BLaER1 treated with 17β-estradiol and CSF1 and Interleukin-3, amounts not matched to agents 10 nM and 100 nM (cell line): ENCODE results near the gene PATZ1.

Experiments
- H3K27ac ChIP-seq, 11 experiments: shearing (Covaris generic); formaldehyde crosslinking; 2 replicates each; pipeline ENCODE4 v1.8.1; 2022
- H3K27me3 ChIP-seq, 11 experiments: shearing (Covaris generic); formaldehyde crosslinking; 2 replicates each; pipeline ENCODE4 v1.8.1; 2022
- H3K36me3 ChIP-seq, 11 experiments: shearing (Covaris generic); formaldehyde crosslinking; 2 replicates each; pipeline ENCODE4 v1.8.1; 2022
- H3K4me1 ChIP-seq, 10 experiments: shearing (Covaris generic); formaldehyde crosslinking; 2 replicates each; pipeline ENCODE4 v1.8.1; 2022
- H3K4me2 ChIP-seq, 11 experiments: shearing (Covaris generic); formaldehyde crosslinking; 2 replicates each; pipeline ENCODE4 v1.8.1; 2022
- H3K4me3 ChIP-seq, 10 experiments: shearing (Covaris generic); formaldehyde crosslinking; 2 replicates each; pipeline ENCODE4 v1.8.1; 2022
- H3K9ac ChIP-seq, 11 experiments: shearing (Covaris generic); formaldehyde crosslinking; 2 replicates each; pipeline ENCODE4 v1.8.1; 2022
- H3K9me3 ChIP-seq, 11 experiments: shearing (Covaris generic); formaldehyde crosslinking; replicated peaks in 1 of 11; 2 replicates each; pipeline ENCODE4 v1.8.1; 2022
- H4K20me1 ChIP-seq, 11 experiments: shearing (Covaris generic); formaldehyde crosslinking; 2 replicates each; pipeline ENCODE4 v1.8.1; 2022
- Cebpa-rat ChIP-seq, 11 experiments: shearing (Covaris generic); IDR thresholded peaks; 2 replicates each; pipeline ENCODE4 v1.8.1; 2022

Gene PATZ1

DNA sequence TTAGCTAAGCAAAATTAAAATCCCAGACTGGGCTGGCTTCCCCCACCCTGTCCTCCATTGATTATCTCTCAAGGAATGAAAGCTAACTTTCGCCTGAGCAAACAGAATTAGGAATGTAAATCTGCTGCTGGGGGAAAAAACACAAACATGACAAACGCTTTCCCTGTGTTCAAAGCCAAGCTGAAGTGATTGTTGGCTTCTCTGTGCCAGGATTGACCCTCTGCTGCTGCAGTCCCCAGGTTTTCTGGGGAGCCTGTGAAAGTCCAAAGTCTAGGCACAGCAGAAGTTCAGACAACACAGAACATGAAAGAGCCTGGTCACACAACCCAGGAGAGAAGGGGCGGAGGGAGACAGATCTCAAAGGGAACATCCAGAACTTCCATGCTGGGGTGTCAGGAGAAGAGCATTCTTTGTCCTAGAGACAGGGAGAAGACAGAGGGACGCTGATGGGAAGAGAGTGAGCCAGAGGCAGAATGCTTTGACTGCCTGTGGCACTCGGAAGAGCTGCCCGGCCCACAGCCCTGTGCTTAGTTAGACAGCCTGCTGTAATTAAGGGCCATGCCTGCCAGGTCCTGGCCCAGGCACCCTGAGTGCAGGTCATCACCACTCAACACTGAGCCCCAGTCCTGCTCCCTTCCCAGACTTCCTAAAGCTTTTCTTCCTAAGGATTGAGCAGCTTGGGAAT is 6.9 kb downstream of the PATZ1 start:
- H3K4me1 ChIP-seq: peaks cover 52 to 78% (median 66%) of the 10 kb centered on the region in 10 experiments
- no peak overlapping the region for H3K4me3 ChIP-seq
- H3K9ac ChIP-seq: peak overlapping the region in 4 of 11 experiments; percentile 27 to 48 (median 33); a peak in 6 of 22 replicates
- TF ChIP-seq Cebpa-rat (IDR thresholded peaks at IDR 0.05): no peak
- H3K4me2 ChIP-seq: peak overlapping the region in 8 of 11 experiments; percentile 1 to 99 (median 14); a peak in 4 of 22 replicates
- no peak overlapping the region; a peak in 1 of 22 replicates for H3K27ac ChIP-seq
- H4K20me1 ChIP-seq: peaks cover 82 to 100% (median 99%) of the 10 kb centered on the region in 11 experiments; a peak in 21 of 22 replicates
- peaks cover 80 to 100% (median 97%) of the 10 kb centered on the region in 11 experiments for H3K36me3 ChIP-seq
- no peaks in the 10 kb centered on the region for H3K9me3 ChIP-seq
- no peaks in the 10 kb centered on the region for H3K27me3 ChIP-seq

DNA sequence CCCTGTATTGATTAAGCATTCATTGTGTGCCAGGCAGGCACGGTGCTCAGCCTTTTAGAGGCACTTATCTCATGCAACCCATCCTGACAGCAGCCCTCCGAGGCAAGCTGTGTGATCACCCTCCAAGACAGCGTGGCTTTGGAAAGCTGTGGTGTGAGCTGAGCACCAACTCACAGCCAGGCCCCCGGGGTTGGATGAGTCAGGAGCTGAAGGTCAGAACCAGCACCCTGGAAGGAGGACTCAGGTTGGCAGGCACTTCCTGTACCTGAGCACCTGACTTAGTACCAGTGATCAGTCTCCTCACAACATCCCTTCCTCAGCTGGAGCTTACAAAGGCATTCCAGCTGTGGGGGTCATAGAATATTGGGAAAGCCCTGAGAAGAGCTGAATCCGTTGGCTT is 9.0 kb downstream of the PATZ1 start:
- peaks cover 97 to 100% (median 99%) of the 10 kb centered on the region in 11 experiments for H3K36me3 ChIP-seq
- no peak for TF ChIP-seq Cebpa-rat (IDR thresholded peaks at IDR 0.05)
- no peak overlapping the region for H3K9ac ChIP-seq
- H4K20me1 ChIP-seq: peaks cover 89 to 100% (median 99%) of the 10 kb centered on the region in 11 experiments; a peak in 21 of 22 replicates
- H3K27me3 ChIP-seq: no peaks in the 10 kb centered on the region
- no peak overlapping the region for H3K4me2 ChIP-seq
- H3K4me3 ChIP-seq: no peak overlapping the region
- no peaks in the 10 kb centered on the region for H3K9me3 ChIP-seq
- no peak overlapping the region for H3K27ac ChIP-seq
- peaks cover 52 to 78% (median 66%) of the 10 kb centered on the region in 10 experiments for H3K4me1 ChIP-seq

DNA sequence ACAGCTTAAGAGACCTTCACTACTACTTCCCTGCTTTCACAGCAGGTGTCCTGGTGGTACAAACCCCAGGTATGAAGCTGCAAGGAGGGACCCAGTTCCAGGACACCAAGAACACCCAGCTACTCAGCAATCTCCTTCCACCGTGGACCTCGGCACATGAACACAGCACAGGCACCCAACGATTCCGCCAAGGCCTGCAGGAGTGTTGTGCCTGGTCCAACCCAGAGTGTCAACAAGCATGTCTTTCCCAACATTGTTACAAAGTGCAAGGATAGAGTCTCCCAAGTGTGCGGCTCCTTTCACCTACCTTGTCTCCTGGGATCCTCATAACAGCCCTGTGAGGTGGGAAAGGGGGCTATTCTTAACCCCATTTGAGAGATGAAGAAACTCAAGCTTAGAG is 11.8 kb downstream of the PATZ1 start:
- Histone ChIP-seq H3K27me3 (no peaks in the 10 kb centered on the region), H3K9ac (peak overlapping the region in 1 of 11 experiments; percentile 36; a peak in 2 of 22 replicates), H3K4me2 (peak overlapping the region in 9 of 11 experiments; percentile 12 to 84 (median 68); a peak in 16 of 22 replicates), H3K4me3 (no peak overlapping the region), H3K36me3 (peaks cover 97 to 100% (median 98%) of the 10 kb centered on the region in 11 experiments), H3K4me1 (peaks cover 30 to 72% (median 54%) of the 10 kb centered on the region in 10 experiments), H3K9me3 (no peaks in the 10 kb centered on the region), H3K27ac (no peak overlapping the region), H4K20me1 (peaks cover 61 to 99% (median 90%) of the 10 kb centered on the region in 11 experiments; a peak in 21 of 22 replicates)
- no peak for TF ChIP-seq Cebpa-rat (IDR thresholded peaks at IDR 0.05)

DNA sequence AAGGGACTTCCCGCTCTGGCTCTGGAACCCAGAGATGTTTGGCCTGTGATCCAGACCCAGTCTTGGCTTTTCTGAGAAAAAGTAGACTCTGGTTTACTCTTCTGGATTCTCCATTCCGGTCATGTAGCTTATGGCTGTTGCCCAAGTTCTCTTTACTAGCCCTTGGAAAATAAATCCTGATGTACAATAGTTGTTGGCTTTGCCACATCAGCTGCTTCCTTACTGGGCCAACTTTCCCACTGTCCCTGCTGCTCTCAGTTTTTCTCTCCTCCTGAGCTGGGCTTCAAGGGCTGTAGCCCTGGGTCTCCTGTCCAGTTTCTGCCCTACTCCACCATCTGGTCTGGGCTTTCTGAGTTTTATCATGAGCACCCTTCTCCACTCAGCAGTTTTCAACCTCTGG is 12.5 kb downstream of the PATZ1 start:
- H3K4me2 ChIP-seq: peak overlapping the region; percentile 8 to 84 (median 67); a peak in 19 of 22 replicates
- H3K9ac ChIP-seq: peak overlapping the region in 1 of 11 experiments; percentile 36; a peak in 3 of 22 replicates
- H3K4me3 ChIP-seq: no peak overlapping the region
- H3K27ac ChIP-seq: no peak overlapping the region
- 0 out of 22 replicates have a peak, but pooled peaks cover 0 to 4% (median 0%) of the 10 kb centered on the region in 11 experiments for H3K9me3 ChIP-seq
- TF ChIP-seq Cebpa-rat (IDR thresholded peaks at IDR 0.05): no peak
- H3K4me1 ChIP-seq: peaks cover 29 to 73% (median 56%) of the 10 kb centered on the region in 10 experiments
- peaks cover 55 to 99% (median 90%) of the 10 kb centered on the region in 11 experiments; a peak in 21 of 22 replicates for H4K20me1 ChIP-seq
- H3K36me3 ChIP-seq: peaks cover 97 to 100% (median 98%) of the 10 kb centered on the region in 11 experiments
- H3K27me3 ChIP-seq: no peaks in the 10 kb centered on the region

DNA sequence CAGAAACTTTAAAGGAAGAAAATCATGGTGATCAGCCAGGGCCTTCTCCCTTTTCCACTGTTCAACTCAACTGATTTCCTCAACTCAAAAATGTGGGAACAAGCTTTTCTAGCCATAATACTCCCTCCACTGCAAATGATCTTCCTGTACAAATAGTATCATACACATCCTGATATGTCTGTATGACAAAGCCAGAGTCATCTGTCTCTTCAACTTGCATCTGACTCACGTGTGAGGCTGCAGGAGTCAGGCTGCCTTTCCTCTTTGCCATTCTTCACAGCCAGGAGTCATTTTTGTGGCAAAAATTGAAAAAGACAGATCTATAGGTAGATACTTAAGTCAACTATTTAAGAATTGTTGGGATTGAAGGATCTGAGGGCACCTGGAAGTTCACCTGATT is 13.3 kb downstream of the PATZ1 start:
- Histone ChIP-seq H3K4me3 (no peak overlapping the region), H3K27me3 (no peaks in the 10 kb centered on the region), H4K20me1 (peaks cover 48 to 99% (median 90%) of the 10 kb centered on the region in 11 experiments; a peak in 21 of 22 replicates), H3K27ac (peak overlapping the region in 4 of 11 experiments; percentile 12 to 55 (median 34); a peak in 4 of 22 replicates), H3K9me3 (0 out of 22 replicates have a peak, but pooled peaks cover 0 to 8% (median 0%) of the 10 kb centered on the region in 11 experiments), H3K4me1 (peaks cover 29 to 77% (median 61%) of the 10 kb centered on the region in 10 experiments), H3K9ac (peak overlapping the region in 4 of 11 experiments; percentile 3 to 45 (median 8); a peak in 6 of 22 replicates), H3K36me3 (peaks cover 97 to 100% (median 98%) of the 10 kb centered on the region in 11 experiments), H3K4me2 (peak overlapping the region; percentile 8 to 84 (median 67); a peak in 18 of 22 replicates)
- TF ChIP-seq Cebpa-rat (IDR thresholded peaks at IDR 0.05): no peak

DNA sequence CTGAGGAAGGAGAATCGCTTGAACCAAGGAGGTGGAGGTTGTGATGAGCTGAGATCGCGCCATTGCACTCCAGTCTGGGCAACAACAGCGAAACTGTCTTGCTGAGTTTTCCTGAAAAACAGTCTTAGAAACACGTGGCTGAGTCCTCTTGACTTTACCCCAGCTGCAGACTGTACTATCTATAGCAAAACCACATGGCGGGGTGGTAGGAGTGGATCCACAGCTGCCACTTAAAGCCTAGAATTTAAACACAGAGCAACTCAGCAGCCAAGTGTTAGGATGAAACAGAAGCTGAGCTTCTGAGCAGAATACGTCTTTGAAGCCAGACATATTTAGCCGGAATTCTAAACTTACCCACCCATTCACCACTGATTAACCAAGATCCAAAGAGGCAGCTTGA is 14.1 kb downstream of the PATZ1 start:
- Histone ChIP-seq H4K20me1 (peaks cover 39 to 99% (median 90%) of the 10 kb centered on the region in 11 experiments; a peak in 20 of 22 replicates), H3K9me3 (peaks cover 0 to 13% (median 0%) of the 10 kb centered on the region in 11 experiments; a peak in 1 of 22 replicates), H3K4me2 (peak overlapping the region in 10 of 11 experiments; percentile 18 to 84 (median 68); a peak in 16 of 22 replicates), H3K4me1 (peaks cover 29 to 86% (median 70%) of the 10 kb centered on the region in 10 experiments), H3K27me3 (no peaks in the 10 kb centered on the region), H3K27ac (peak overlapping the region in 6 of 11 experiments; percentile 16 to 55 (median 38); a peak in 10 of 22 replicates), H3K9ac (peak overlapping the region in 5 of 11 experiments; percentile 3 to 45 (median 8); a peak in 6 of 22 replicates), H3K4me3 (no peak overlapping the region), H3K36me3 (peaks cover 97 to 100% (median 98%) of the 10 kb centered on the region in 11 experiments)
- no peak for TF ChIP-seq Cebpa-rat (IDR thresholded peaks at IDR 0.05)

DNA sequence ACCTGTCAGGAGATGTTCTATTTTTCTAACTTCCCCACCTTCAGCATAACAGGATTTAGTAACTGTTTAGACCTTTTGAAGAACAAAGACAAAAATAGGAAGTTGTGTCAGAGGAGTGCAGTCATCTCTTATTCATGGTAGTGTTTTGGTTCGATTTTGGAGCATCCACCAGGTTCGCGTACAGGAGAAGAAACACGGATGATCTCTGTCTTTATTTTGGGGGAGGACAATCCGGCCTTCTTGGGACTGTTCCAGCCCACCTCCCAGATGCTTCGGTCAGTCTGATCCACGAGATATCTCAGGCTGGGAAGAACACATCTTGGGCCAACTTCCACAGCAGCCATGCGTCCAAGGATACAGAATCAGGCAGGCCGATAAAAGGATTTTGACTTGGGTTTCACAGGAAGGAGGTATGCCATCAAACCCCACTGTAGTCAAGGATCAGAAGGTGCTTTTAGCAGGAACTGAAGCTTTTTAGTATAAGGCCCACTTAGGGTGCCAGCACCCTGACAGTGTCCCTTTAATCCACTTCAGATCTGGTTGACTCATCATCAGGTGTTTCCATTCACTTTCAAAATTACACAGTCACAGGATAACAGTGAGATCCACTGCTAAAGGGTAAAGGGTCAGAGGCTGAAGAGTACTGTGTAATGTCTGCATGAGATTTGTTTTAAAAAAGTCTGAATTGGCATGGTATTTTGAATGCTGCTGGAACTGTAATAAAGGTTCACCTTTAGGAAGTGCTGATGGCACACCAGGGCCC is 16.5 kb downstream of the PATZ1 start:
- Histone ChIP-seq H3K27ac (no peak overlapping the region), H3K9ac (no peak overlapping the region), H3K4me1 (peaks cover 29 to 81% (median 62%) of the 10 kb centered on the region in 10 experiments), H4K20me1 (peaks cover 25 to 100% (median 77%) of the 10 kb centered on the region in 11 experiments; a peak in 20 of 22 replicates), H3K27me3 (no peaks in the 10 kb centered on the region), H3K36me3 (peaks cover 99 to 100% (median 100%) of the 10 kb centered on the region in 11 experiments), H3K4me3 (no peak overlapping the region), H3K4me2 (no peak overlapping the region), H3K9me3 (peaks cover 0 to 13% (median 0%) of the 10 kb centered on the region in 11 experiments; a peak in 1 of 22 replicates)
- TF ChIP-seq Cebpa-rat (IDR thresholded peaks at IDR 0.05): no peak

DNA sequence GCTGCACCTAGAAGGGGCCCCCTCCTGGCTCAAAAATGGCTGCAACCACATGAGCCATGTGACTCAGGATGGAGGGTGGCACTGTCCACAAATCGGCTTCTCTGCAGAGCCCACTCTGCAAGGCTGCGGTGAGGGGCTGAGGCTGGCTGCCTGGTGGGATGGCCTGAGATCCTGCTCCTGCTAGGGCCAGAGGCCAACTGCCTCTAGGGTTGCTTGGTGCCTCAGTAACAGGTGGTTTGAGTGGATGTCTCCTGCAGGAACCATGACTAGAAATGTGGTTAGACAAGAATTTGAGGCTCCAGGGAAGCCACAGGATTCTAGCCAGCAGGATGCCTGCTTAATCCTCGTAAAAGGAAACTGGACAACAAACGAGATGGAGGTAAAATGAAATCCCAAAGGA is 17.1 kb downstream of the PATZ1 start:
- no peak for TF ChIP-seq Cebpa-rat (IDR thresholded peaks at IDR 0.05)
- H3K27ac ChIP-seq: no peak overlapping the region
- no peak overlapping the region for H3K4me2 ChIP-seq
- peaks cover 98 to 100% (median 100%) of the 10 kb centered on the region in 11 experiments for H3K36me3 ChIP-seq
- H3K9me3 ChIP-seq: peaks cover 0 to 13% (median 0%) of the 10 kb centered on the region in 11 experiments; a peak in 1 of 22 replicates
- H3K4me3 ChIP-seq: no peak overlapping the region
- no peak overlapping the region for H3K9ac ChIP-seq
- peaks cover 19 to 95% (median 71%) of the 10 kb centered on the region in 11 experiments; a peak in 20 of 22 replicates for H4K20me1 ChIP-seq
- no peaks in the 10 kb centered on the region for H3K27me3 ChIP-seq
- H3K4me1 ChIP-seq: peaks cover 24 to 75% (median 56%) of the 10 kb centered on the region in 10 experiments
